ENCODE data around the gene HLA-DQB1.
A peak's percentile ranks its signal among the peaks of the same experiment; 100 is the strongest.
"Not testable (repeated sequence)": the region's sequence is repeated elsewhere in the genome, so short reads cannot be mapped to it uniquely, and the experiment has no call there.

The HLA-DQB1 gene

GRCh38 chr6:32666420-32667300 is at the start of gene HLA-DQB1:
HLA-DQB1 (minus strand) TSS chr6:32666657; CDS start chr6:32666607, 50 bp downstream.
- DNase-seq (ENCODE audit: low read depth), result peak; percentile 83
- peak within 1 kb of the TSS; percentile 75 for H3K4me3 ChIP-seq (ENCODE audit: low read depth, low read length)
- no peak for TF ChIP-seq CTCF (IDR thresholded peaks at IDR 0.05; ENCODE audit: low read depth, low read length, missing control alignments)

GRCh38 chr6:32713241-32713640 is 46.8 kb upstream of the HLA-DQB1 start:
- H3K4me3 ChIP-seq (ENCODE audit: low read depth, low read length), result no peak overlapping the region
- TF ChIP-seq CTCF (IDR thresholded peaks at IDR 0.05; ENCODE audit: low read depth, low read length, missing control alignments), result no peak
- no peak for DNase-seq (ENCODE audit: low read depth)

GRCh38 chr6:32709625-32710024 is 43.2 kb upstream of the HLA-DQB1 start:
- no peak overlapping the region for H3K4me3 ChIP-seq (ENCODE audit: low read depth, low read length)
- TF ChIP-seq CTCF (IDR thresholded peaks at IDR 0.05; ENCODE audit: low read depth, low read length, missing control alignments), result no peak
- no peak for DNase-seq (ENCODE audit: low read depth)

GRCh38 chr6:32705164-32705563 is 38.7 kb upstream of the HLA-DQB1 start:
- not testable (repeated sequence) for DNase-seq (ENCODE audit: low read depth); H3K4me3 ChIP-seq (ENCODE audit: low read depth, low read length)

- H3K4me3 ChIP-seq (ENCODE audit: low read depth, low read length), result no peak overlapping the region
- TF ChIP-seq CTCF (IDR thresholded peaks at IDR 0.05; ENCODE audit: low read depth, low read length, missing control alignments), result no peak
Measured at GRCh38 chr6:32703347-32703746, 36.9 kb upstream of the HLA-DQB1 start.

GRCh38 chr6:32700391-32701040 is 34.1 kb upstream of the HLA-DQB1 start:
- DNase-seq (ENCODE audit: low read depth), result peak; percentile 27
- TF ChIP-seq CTCF (IDR thresholded peaks at IDR 0.05; ENCODE audit: low read depth, low read length, missing control alignments), result peak; percentile 78
- H3K4me3 ChIP-seq (ENCODE audit: low read depth, low read length), result no peak overlapping the region

More at GRCh38 chr6:32703347-32703746, 36.9 kb upstream of the HLA-DQB1 start:
- no peak for DNase-seq (ENCODE audit: low read depth)

- no peak overlapping the region for H3K4me3 ChIP-seq (ENCODE audit: low read depth, low read length)
- no peak for TF ChIP-seq CTCF (IDR thresholded peaks at IDR 0.05; ENCODE audit: low read depth, low read length, missing control alignments)
- no peak for DNase-seq (ENCODE audit: low read depth)
Measured at GRCh38 chr6:32697031-32697430, 30.6 kb upstream of the HLA-DQB1 start.
